Measurements from ENCODE around the gene EXOC3L2.
"Not testable (repeated sequence)": the region's sequence is repeated elsewhere in the genome, so short reads cannot be mapped to it uniquely, and the experiment has no call there.

The EXOC3L2 gene

GRCh38 chr19:45279587-45280192 lies 34.5 kb upstream of the EXOC3L2 start:
- no peak for TF ChIP-seq CTCF (IDR thresholded peaks at IDR 0.05; ENCODE audit: low read depth, low read length)
- H3K4me3 ChIP-seq (ENCODE audit: low read depth, low read length), result no peak overlapping the region

GRCh38 chr19:45278087-45278486 lies 32.9 kb upstream of the EXOC3L2 start:
- H3K4me3 ChIP-seq (ENCODE audit: low read depth, low read length), result no peak overlapping the region
- TF ChIP-seq CTCF (IDR thresholded peaks at IDR 0.05; ENCODE audit: low read depth, low read length), result no peak

DNA sequence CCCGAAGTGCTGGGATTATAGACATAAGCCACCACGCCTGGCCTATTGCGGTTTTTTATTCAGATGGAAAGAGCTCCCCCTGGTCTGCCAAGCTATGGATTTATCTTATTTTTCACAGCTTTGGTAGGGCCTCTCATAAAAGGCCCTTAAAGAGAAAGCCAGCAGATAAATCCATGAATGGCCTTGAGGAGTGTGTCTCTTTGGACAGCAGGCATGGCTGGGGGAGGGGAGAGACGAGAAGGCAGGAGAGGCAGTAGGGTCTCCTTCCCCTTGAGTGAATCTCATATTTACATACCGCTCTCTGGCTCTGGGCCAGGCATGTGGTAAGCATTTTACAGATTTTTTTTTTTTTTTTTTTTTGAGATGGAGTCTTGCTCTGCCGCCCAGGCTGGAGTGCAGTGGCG lies 31.1 kb upstream of the EXOC3L2 start:
- TF ChIP-seq CTCF (IDR thresholded peaks at IDR 0.05; ENCODE audit: low read depth, low read length), result no peak
- no peak overlapping the region for H3K4me3 ChIP-seq (ENCODE audit: low read depth, low read length)

- TF ChIP-seq CTCF (IDR thresholded peaks at IDR 0.05; ENCODE audit: low read depth, low read length), result no peak
- no peak overlapping the region for H3K4me3 ChIP-seq (ENCODE audit: low read depth, low read length)
Observed at GRCh38 chr19:45275370-45275971, 30.3 kb upstream of the EXOC3L2 start.

GRCh38 chr19:45273521-45273855 lies 28.3 kb upstream of the EXOC3L2 start:
- no peak overlapping the region for H3K4me3 ChIP-seq (ENCODE audit: low read depth, low read length)
- TF ChIP-seq CTCF (IDR thresholded peaks at IDR 0.05; ENCODE audit: low read depth, low read length), result no peak

- no peak for TF ChIP-seq CTCF (IDR thresholded peaks at IDR 0.05; ENCODE audit: low read depth, low read length)
- no peak overlapping the region for H3K4me3 ChIP-seq (ENCODE audit: low read depth, low read length)
Observed at GRCh38 chr19:45271735-45272108, 26.5 kb upstream of the EXOC3L2 start.

GRCh38 chr19:45271098-45271734 lies 26.0 kb upstream of the EXOC3L2 start:
- TF ChIP-seq CTCF (IDR thresholded peaks at IDR 0.05; ENCODE audit: low read depth, low read length), result no peak

GRCh38 chr19:45269939-45270338 lies 24.7 kb upstream of the EXOC3L2 start:
- H3K4me3 ChIP-seq (ENCODE audit: low read depth, low read length), result not testable (repeated sequence)

More at GRCh38 chr19:45271098-45271734, 26.0 kb upstream of the EXOC3L2 start:
- no peak overlapping the region for H3K4me3 ChIP-seq (ENCODE audit: low read depth, low read length)

All from WI38 (cell line).